ENCODE data around the gene PRRG2. TPM values are rescaled to one million over a fixed set of nuclear protein-coding genes. Genes with fewer than 3 reads are reported as not detected.

Gene PRRG2
- polyA plus RNA-seq, 1 of the 3 experiments (the other 2 are of a cell fraction), result 0.44 TPM

- no peak for DNase-seq
- Histone ChIP-seq H3K27me3 (ENCODE audit: insufficient read depth) (no peaks in the 10 kb centered on the region), H2AFZ (ENCODE audit: low read depth) (no peak overlapping the region), H3K79me2 (ENCODE audit: insufficient read depth) (peaks cover 79% of the 10 kb centered on the region), H3K4me2 (no peak overlapping the region), H3K4me3 (ENCODE audit: low read depth in 2 of 2, low read length in 1 of 2) (no peak overlapping the region), H4K20me1 (ENCODE audit: insufficient read depth) (peaks cover 50% of the 10 kb centered on the region), H3K27ac (ENCODE audit: low read depth in 2 of 2, low read length in 1 of 2) (no peak overlapping the region), H3K36me3 (replicated peaks in 1 of 2; ENCODE audit: control insufficient read depth in 1 of 2, insufficient read depth in 2 of 2, low read length in 1 of 2) (peaks cover 32 to 59% of the 10 kb centered on the region in 2 experiments), H3K9ac (no peak overlapping the region), H3K4me1 (ENCODE audit: control insufficient read depth in 1 of 2, insufficient read depth in 2 of 2, low read depth in 1 of 2, low read length in 1 of 2) (peaks cover 0 to 12% of the 10 kb centered on the region in 2 experiments; a peak in 1 of 4 replicates), H3F3A (replicated peaks; ENCODE audit: insufficient read depth) (peaks cover 20% of the 10 kb centered on the region), H3K9me2 (no peaks in the 10 kb centered on the region), H3K9me3 (no peaks in the 10 kb centered on the region)
- TF ChIP-seq TCF12 (IDR thresholded peaks at IDR 0.05) (no peak), CHD2 (IDR thresholded peaks at IDR 0.05; ENCODE audit: low read length, partially characterized antibody) (no peak), SIN3A (IDR thresholded peaks at IDR 0.05; ENCODE audit: borderline replicate concordance, low read depth, low read length) (no peak), RCOR1 (IDR thresholded peaks at IDR 0.05; ENCODE audit: low read length) (no peak), MEF2A (IDR thresholded peaks at IDR 0.05; ENCODE audit: borderline replicate concordance, low read depth) (no peak), TEAD4 (IDR thresholded peaks at IDR 0.05; ENCODE audit: borderline replicate concordance, insufficient read depth) (no peak), ELF1 (IDR thresholded peaks at IDR 0.05) (no peak), NRF1 (IDR thresholded peaks at IDR 0.05; ENCODE audit: low read depth, low read length) (no peak), FOSL2 (IDR thresholded peaks at IDR 0.05; ENCODE audit: borderline replicate concordance, low read depth) (no peak), MXI1 (IDR thresholded peaks at IDR 0.05; ENCODE audit: low read depth, low read length) (no peak), JUND (IDR thresholded peaks at IDR 0.05) (no peak)
- TF ChIP-seq, protein P1, sequence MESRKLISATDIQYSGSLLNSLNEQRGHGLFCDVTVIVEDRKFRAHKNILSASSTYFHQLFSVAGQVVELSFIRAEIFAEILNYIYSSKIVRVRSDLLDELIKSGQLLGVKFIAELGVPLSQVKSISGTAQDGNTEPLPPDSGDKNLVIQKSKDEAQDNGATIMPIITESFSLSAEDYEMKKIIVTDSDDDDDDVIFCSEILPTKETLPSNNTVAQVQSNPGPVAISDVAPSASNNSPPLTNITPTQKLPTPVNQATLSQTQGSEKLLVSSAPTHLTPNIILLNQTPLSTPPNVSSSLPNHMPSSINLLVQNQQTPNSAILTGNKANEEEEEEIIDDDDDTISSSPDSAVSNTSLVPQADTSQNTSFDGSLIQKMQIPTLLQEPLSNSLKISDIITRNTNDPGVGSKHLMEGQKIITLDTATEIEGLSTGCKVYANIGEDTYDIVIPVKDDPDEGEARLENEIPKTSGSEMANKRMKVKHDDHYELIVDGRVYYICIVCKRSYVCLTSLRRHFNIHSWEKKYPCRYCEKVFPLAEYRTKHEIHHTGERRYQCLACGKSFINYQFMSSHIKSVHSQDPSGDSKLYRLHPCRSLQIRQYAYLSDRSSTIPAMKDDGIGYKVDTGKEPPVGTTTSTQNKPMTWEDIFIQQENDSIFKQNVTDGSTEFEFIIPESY (IDR thresholded peaks at IDR 0.05; ENCODE audit: borderline replicate concordance, low read depth), result no peak
- TF ChIP-seq, protein P2, sequence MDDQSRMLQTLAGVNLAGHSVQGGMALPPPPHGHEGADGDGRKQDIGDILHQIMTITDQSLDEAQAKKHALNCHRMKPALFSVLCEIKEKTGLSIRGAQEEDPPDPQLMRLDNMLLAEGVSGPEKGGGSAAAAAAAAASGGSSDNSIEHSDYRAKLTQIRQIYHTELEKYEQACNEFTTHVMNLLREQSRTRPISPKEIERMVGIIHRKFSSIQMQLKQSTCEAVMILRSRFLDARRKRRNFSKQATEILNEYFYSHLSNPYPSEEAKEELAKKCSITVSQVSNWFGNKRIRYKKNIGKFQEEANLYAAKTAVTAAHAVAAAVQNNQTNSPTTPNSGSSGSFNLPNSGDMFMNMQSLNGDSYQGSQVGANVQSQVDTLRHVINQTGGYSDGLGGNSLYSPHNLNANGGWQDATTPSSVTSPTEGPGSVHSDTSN (IDR thresholded peaks at IDR 0.05), result no peak
- TF ChIP-seq, protein P3, sequence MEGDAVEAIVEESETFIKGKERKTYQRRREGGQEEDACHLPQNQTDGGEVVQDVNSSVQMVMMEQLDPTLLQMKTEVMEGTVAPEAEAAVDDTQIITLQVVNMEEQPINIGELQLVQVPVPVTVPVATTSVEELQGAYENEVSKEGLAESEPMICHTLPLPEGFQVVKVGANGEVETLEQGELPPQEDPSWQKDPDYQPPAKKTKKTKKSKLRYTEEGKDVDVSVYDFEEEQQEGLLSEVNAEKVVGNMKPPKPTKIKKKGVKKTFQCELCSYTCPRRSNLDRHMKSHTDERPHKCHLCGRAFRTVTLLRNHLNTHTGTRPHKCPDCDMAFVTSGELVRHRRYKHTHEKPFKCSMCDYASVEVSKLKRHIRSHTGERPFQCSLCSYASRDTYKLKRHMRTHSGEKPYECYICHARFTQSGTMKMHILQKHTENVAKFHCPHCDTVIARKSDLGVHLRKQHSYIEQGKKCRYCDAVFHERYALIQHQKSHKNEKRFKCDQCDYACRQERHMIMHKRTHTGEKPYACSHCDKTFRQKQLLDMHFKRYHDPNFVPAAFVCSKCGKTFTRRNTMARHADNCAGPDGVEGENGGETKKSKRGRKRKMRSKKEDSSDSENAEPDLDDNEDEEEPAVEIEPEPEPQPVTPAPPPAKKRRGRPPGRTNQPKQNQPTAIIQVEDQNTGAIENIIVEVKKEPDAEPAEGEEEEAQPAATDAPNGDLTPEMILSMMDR (IDR thresholded peaks at IDR 0.05), result no peak
- CTCF ChIA-PET, result interaction anchor here (0.9 to 1.8 kb wide), 2 partner anchors 76 to 81 kb away, joined by 3 to 8 read pairs; no protein-coding TSS in a partner anchor
- POLR2A ChIA-PET, result no interaction called here
- whole genome bisulfite sequencing (ENCODE audit: low lambda C conversion rate), result 98% methylated on average over 12 of the region's 15 CpGs
Observed at GRCh38 chr19:49596407-49596806, 15.3 kb downstream of the PRRG2 start.

All from SK-N-SH (cell line).